A549 treated with ZK216348 at 1 μM for 4 hours (cell line): ENCODE results near the gene SMIM34. TPM values are rescaled to one million over a fixed set of nuclear protein-coding genes. Genes with fewer than 3 reads are reported as not detected.

Experiments used
- total RNA-seq: library from RNA; stranded (reverse); fragments of 200-300 nt; extraction: Qiagen RNA extraction; gene quantifications from 5 replicates; pipeline ENCODE4 v1.2.3, GENCODE V29; 2022; ENCODE audit warnings: low read depth

Gene SMIM34
- total RNA-seq: not detected in 5 replicates

DNA sequence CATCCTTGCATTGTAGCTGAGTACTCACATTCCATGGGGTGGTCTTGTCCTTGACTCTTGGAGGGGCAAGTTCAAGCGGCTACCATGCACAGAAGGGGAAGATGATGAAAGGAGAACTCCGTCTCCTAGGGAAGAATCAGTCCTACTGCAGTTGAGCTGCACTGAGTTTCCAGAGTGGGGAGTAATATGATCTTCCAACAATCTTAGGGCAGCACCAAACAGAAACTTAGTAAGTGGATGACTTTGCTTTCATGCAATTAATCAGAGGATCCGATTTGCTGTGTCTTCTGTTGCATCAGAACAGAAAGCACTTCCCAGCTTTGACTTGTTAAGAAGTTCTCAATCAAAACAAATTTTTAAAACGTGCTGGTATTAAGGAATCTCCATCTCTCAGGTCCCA, at the start of gene SMIM34:
SMIM34 (minus strand) TSS at position 147 of the 400 bp plus-strand sequence; CDS start at position 35, 112 bp downstream.

GRCh38 chr21:34374940-34375618, 48.7 kb downstream of the SMIM34 start, which contains the start of gene SMIM11:
Gene SMIM11, plus strand, starts transcription at chr21:34375507. Its CDS starts 3,998 bp downstream, at chr21:34379505.

Other genes starting within 250 kb of the SMIM34 start
- gene KCNE2, start 59.9 kb downstream of the SMIM34 start, total RNA-seq: not detected in 5 replicates
- 1.2 to 24.0 TPM (median 1.5 TPM) in 5 replicates for gene SMIM11, start 48.4 kb downstream of the SMIM34 start, total RNA-seq
- not detected in 5 replicates for gene KCNE1, start 88.3 kb upstream of the SMIM34 start, total RNA-seq
- gene RCAN1, start 191.2 kb upstream of the SMIM34 start, total RNA-seq: 10.2 to 13.3 TPM (median 12.1 TPM) in 5 replicates
- gene CLIC6, start 245.0 kb upstream of the SMIM34 start, total RNA-seq: 0.05 to 0.12 TPM (median 0.10 TPM) in 4 of 5 replicates, not detected in the other